HAP-1 (cell line): ENCODE results near the gene BEND4.

Source experiments
- DNase-seq, 2 experiments: peaks; one replicate each; pipeline ENCODE4 v3.0.0-alpha.2; 2016 to 2020; ENCODE audit warnings: low spot score in 2 of 2
- H3K27me3 ChIP-seq: fragments of 250-450 bp; sonication (Bioruptor Pico); 2 replicates; pipeline ENCODE4 v1.5.1; 2020; ENCODE audit warnings: low read depth, mild to moderate bottlenecking, moderate library complexity
- H3K36me3 ChIP-seq: fragments of 250-450 bp; sonication (Bioruptor Pico); replicated peaks from 2 replicates; pipeline ENCODE4 v1.5.1; 2020; ENCODE audit warnings: mild to moderate bottlenecking
- H3K4me1 ChIP-seq: fragments of 250-450 bp; sonication (Bioruptor Pico); 2 replicates; pipeline ENCODE4 v1.5.1; 2020; ENCODE audit warnings: mild to moderate bottlenecking
- H3K4me3 ChIP-seq: fragments of 250-450 bp; sonication (Bioruptor Pico); 2 replicates; pipeline ENCODE4 v1.5.1; 2020; ENCODE audit warnings: mild to moderate bottlenecking, moderate library complexity
- H3K9me3 ChIP-seq: fragments of 250-450 bp; sonication (Bioruptor Pico); 2 replicates; pipeline ENCODE4 v1.5.1; 2020; ENCODE audit warnings: mild to moderate bottlenecking, moderate library complexity
- in situ Hi-C: fragments of 300-500 bp; cut with MboI; formaldehyde crosslinking; loops from 3 replicates; pipeline ENCODE4 v1.14.3; 2020; ENCODE audit warnings: low sequenced_read_pairs, inconsistent platforms, mixed read lengths

Gene BEND4

GRCh38 chr4:42142591-42142990 lies 9.9 kb downstream of the BEND4 start:
- H3K9me3 ChIP-seq: no peaks in the 10 kb centered on the region
- H3K4me1 ChIP-seq: peaks cover 4% of the 10 kb centered on the region; the same call in 1 of the 2 replicates
- H3K27me3 ChIP-seq: no peaks in the 10 kb centered on the region
- no peak for DNase-seq
- H3K4me3 ChIP-seq: no peak overlapping the region
- H3K36me3 ChIP-seq: peaks cover 39% of the 10 kb centered on the region
- in situ Hi-C loops: no loop called here

GRCh38 chr4:42136371-42136770 lies 16.1 kb downstream of the BEND4 start:
- in situ Hi-C loops: no loop called here
- Histone ChIP-seq H3K36me3 (peaks cover 33% of the 10 kb centered on the region), H3K27me3 (no peaks in the 10 kb centered on the region), H3K4me3 (no peak overlapping the region), H3K4me1 (peaks cover 9% of the 10 kb centered on the region), H3K9me3 (no peaks in the 10 kb centered on the region)
- no peak for DNase-seq

- DNase-seq: no peak
- H3K27me3 ChIP-seq: no peaks in the 10 kb centered on the region
- H3K9me3 ChIP-seq: no peaks in the 10 kb centered on the region
- H3K4me3 ChIP-seq: no peak overlapping the region
- H3K4me1 ChIP-seq: peaks cover 9% of the 10 kb centered on the region
- peaks cover 10% of the 10 kb centered on the region for H3K36me3 ChIP-seq
- in situ Hi-C loops: no loop called here
Measured at GRCh38 chr4:42133006-42133405, 19.4 kb downstream of the BEND4 start.

- no peak for DNase-seq
- no peaks in the 10 kb centered on the region for H3K9me3 ChIP-seq
- H3K4me3 ChIP-seq: no peak overlapping the region
- H3K27me3 ChIP-seq: no peaks in the 10 kb centered on the region
- in situ Hi-C loops: no loop called here
- H3K36me3 ChIP-seq: peaks cover 7% of the 10 kb centered on the region
- H3K4me1 ChIP-seq: peaks cover 5% of the 10 kb centered on the region
Measured at GRCh38 chr4:42132099-42132498, 20.4 kb downstream of the BEND4 start.

GRCh38 chr4:42123071-42123644 lies 29.3 kb downstream of the BEND4 start:
- no peak overlapping the region for H3K4me3 ChIP-seq
- peaks cover 9% of the 10 kb centered on the region; the same call in 1 of the 2 replicates for H3K4me1 ChIP-seq
- peaks cover 39% of the 10 kb centered on the region for H3K36me3 ChIP-seq
- no peaks in the 10 kb centered on the region for H3K9me3 ChIP-seq
- no peak for DNase-seq
- in situ Hi-C loops: no loop called here
- H3K27me3 ChIP-seq: no peaks in the 10 kb centered on the region

- DNase-seq: no peak
- no peaks in the 10 kb centered on the region for H3K27me3 ChIP-seq
- no peak overlapping the region for H3K4me3 ChIP-seq
- no peaks in the 10 kb centered on the region for H3K9me3 ChIP-seq
- in situ Hi-C loops: no loop called here
- peaks cover 47% of the 10 kb centered on the region for H3K36me3 ChIP-seq
- H3K4me1 ChIP-seq: peaks cover 9% of the 10 kb centered on the region; the same call in 1 of the 2 replicates
Measured at GRCh38 chr4:42122237-42122636, 30.2 kb downstream of the BEND4 start.

GRCh38 chr4:42119886-42120285 lies 32.6 kb downstream of the BEND4 start:
- no peak for DNase-seq
- in situ Hi-C loops: no loop called here
- Histone ChIP-seq H3K27me3 (no peaks in the 10 kb centered on the region), H3K9me3 (no peaks in the 10 kb centered on the region), H3K36me3 (peaks cover 55% of the 10 kb centered on the region), H3K4me1 (peaks cover 9% of the 10 kb centered on the region; the same call in 1 of the 2 replicates), H3K4me3 (no peak overlapping the region)

GRCh38 chr4:42112846-42113245 lies 39.6 kb downstream of the BEND4 start:
- Histone ChIP-seq H3K36me3 (peaks cover 36% of the 10 kb centered on the region), H3K4me3 (no peak overlapping the region), H3K4me1 (no peaks in the 10 kb centered on the region), H3K9me3 (no peaks in the 10 kb centered on the region), H3K27me3 (no peaks in the 10 kb centered on the region)
- in situ Hi-C loops: no loop called here
- DNase-seq: no peak

GRCh38 chr4:42104521-42104920 lies 47.9 kb downstream of the BEND4 start:
- no peaks in the 10 kb centered on the region for H3K4me1 ChIP-seq
- H3K4me3 ChIP-seq: no peak overlapping the region
- in situ Hi-C loops: no loop called here
- no peaks in the 10 kb centered on the region for H3K9me3 ChIP-seq
- no peaks in the 10 kb centered on the region; the same call in 1 of the 2 replicates for H3K36me3 ChIP-seq
- H3K27me3 ChIP-seq: no peaks in the 10 kb centered on the region
- no peak for DNase-seq

- H3K36me3 ChIP-seq: no peaks in the 10 kb centered on the region
- no peaks in the 10 kb centered on the region for H3K4me1 ChIP-seq
- no peak for DNase-seq
- in situ Hi-C loops: no loop called here
- no peaks in the 10 kb centered on the region for H3K9me3 ChIP-seq
- H3K4me3 ChIP-seq: no peak overlapping the region
- H3K27me3 ChIP-seq: no peaks in the 10 kb centered on the region
Measured at GRCh38 chr4:42101446-42101975, 50.9 kb downstream of the BEND4 start.

- no peaks in the 10 kb centered on the region for H3K9me3 ChIP-seq
- no peaks in the 10 kb centered on the region for H3K4me1 ChIP-seq
- H3K36me3 ChIP-seq: no peaks in the 10 kb centered on the region
- no peak for DNase-seq
- H3K4me3 ChIP-seq: no peak overlapping the region
- no peaks in the 10 kb centered on the region for H3K27me3 ChIP-seq
- in situ Hi-C loops: no loop called here
Measured at GRCh38 chr4:42088386-42088785, 64.1 kb downstream of the BEND4 start.

GRCh38 chr4:42083816-42084215 lies 68.6 kb downstream of the BEND4 start:
- Histone ChIP-seq H3K4me1 (no peaks in the 10 kb centered on the region), H3K4me3 (no peak overlapping the region), H3K27me3 (no peaks in the 10 kb centered on the region), H3K9me3 (no peaks in the 10 kb centered on the region), H3K36me3 (peaks cover 3% of the 10 kb centered on the region)
- in situ Hi-C loops: no loop called here
- DNase-seq: no peak

GRCh38 chr4:42080306-42080705 lies 72.1 kb downstream of the BEND4 start:
- in situ Hi-C loops: no loop called here
- Histone ChIP-seq H3K36me3 (peaks cover 13% of the 10 kb centered on the region), H3K4me3 (no peak overlapping the region), H3K9me3 (no peaks in the 10 kb centered on the region), H3K27me3 (no peaks in the 10 kb centered on the region), H3K4me1 (no peaks in the 10 kb centered on the region)
- DNase-seq: no peak

- H3K4me1 ChIP-seq: no peaks in the 10 kb centered on the region
- H3K9me3 ChIP-seq: no peaks in the 10 kb centered on the region
- H3K27me3 ChIP-seq: no peaks in the 10 kb centered on the region
- in situ Hi-C loops: no loop called here
- peaks cover 13% of the 10 kb centered on the region for H3K36me3 ChIP-seq
- no peak overlapping the region for H3K4me3 ChIP-seq
- DNase-seq: no peak
Measured at GRCh38 chr4:42078184-42078801, 74.2 kb downstream of the BEND4 start.
